A673 (cell line): ENCODE results near the gene ADIPOQ. TPM values are rescaled to one million over a fixed set of nuclear protein-coding genes. Genes with fewer than 3 reads are reported as not detected.

Experiments used
- BruUV-seq: library from RNA; stranded (reverse); fragments of 400-500 nt; replicated peaks from 2 replicates; lab custom pipeline; 2021; lab: Mats Ljungman, UMichigan
- CTCF ChIA-PET: fragments of 300-600 bp; sonication (Branson Sonifier 250); formaldehyde crosslinking; loops from one replicate; lab custom pipeline; 2022; ENCODE audit warnings: antibody characterized with exemption; lab: Charles Lee
- POLR2A ChIA-PET: fragments of 300-600 bp; sonication (Branson Sonifier 250); formaldehyde crosslinking; loops from one replicate; lab custom pipeline; 2022; ENCODE audit warnings: antibody characterized with exemption; ENCODE audit not compliant: low non-redundant PET; lab: Charles Lee
- DNase-seq: peaks from one replicate; pipeline ENCODE4 v3.0.0-alpha.2; 2015; ENCODE audit warnings: low spot score
- H3K27ac ChIP-seq: fragments of 200-600 bp; sonication (generic); 2 replicates; pipeline ENCODE4 v1.5.1; 2016; ENCODE audit warnings: mixed run types, low read depth, mild to moderate bottlenecking, mixed read lengths, antibody characterized with exemption, low read length; ENCODE audit not compliant: poor library complexity, severe bottlenecking
- H3K27me3 ChIP-seq: fragments of 200-600 bp; sonication (generic); replicated peaks from 2 replicates; pipeline ENCODE4 v1.6.1; 2017; ENCODE audit warnings: mixed run types, low read depth, mild to moderate bottlenecking, mixed read lengths, antibody characterized with exemption, low read length; ENCODE audit not compliant: insufficient read depth, poor library complexity
- H3K36me3 ChIP-seq: fragments of 200-600 bp; sonication (generic); 2 replicates; pipeline ENCODE4 v1.6.1; 2016; ENCODE audit warnings: mixed run types, mild to moderate bottlenecking, mixed read lengths, antibody characterized with exemption, low read length; ENCODE audit not compliant: insufficient read depth, poor library complexity, severe bottlenecking
- H3K4me1 ChIP-seq: fragments of 200-600 bp; sonication (generic); 2 replicates; pipeline ENCODE4 v1.6.1; 2017; ENCODE audit warnings: mixed run types, mild to moderate bottlenecking, mixed read lengths, antibody characterized with exemption, low read length; ENCODE audit not compliant: insufficient read depth, poor library complexity, severe bottlenecking
- H3K4me3 ChIP-seq: fragments of 200-600 bp; sonication (generic); 2 replicates; pipeline ENCODE4 v1.5.1; 2016; ENCODE audit warnings: low read depth, mixed run types, mild to moderate bottlenecking, mixed read lengths, low read length; ENCODE audit not compliant: poor library complexity, severe bottlenecking
- H3K9me3 ChIP-seq: fragments of 200-600 bp; sonication (generic); 2 replicates; pipeline ENCODE4 v1.6.1; 2016; ENCODE audit warnings: mixed run types, low read depth, mild to moderate bottlenecking, mixed read lengths, antibody characterized with exemption, low read length; ENCODE audit not compliant: poor library complexity, severe bottlenecking
- EZH2 ChIP-seq: fragments of 200-600 bp; sonication (generic); IDR thresholded peaks from 2 replicates; pipeline ENCODE4 v1.6.1; 2017; ENCODE audit warnings: borderline replicate concordance, low read depth, mild to moderate bottlenecking, mixed read lengths, antibody characterized with exemption, low read length; ENCODE audit not compliant: poor library complexity, severe bottlenecking
- intact Hi-C: fragments of 100-400 bp; cut with micrococcal nuclease; formaldehyde crosslinking; loops from one replicate; pipeline ENCODE4 v1.10.0; 2022; ENCODE audit not compliant: unreplicated experiment
- total RNA-seq: library from RNA; stranded (reverse); gene quantifications from 2 replicates; pipeline ENCODE4 v1.2.3, GENCODE V29; 2021
- TF ChIP-seq, protein P1 (sequence below): fragments of 300-800, 200-600 bp; sonication (generic); conservative IDR thresholded peaks from 2 replicates; pipeline ENCODE4 v1.5.1; 2017; ENCODE audit warnings: low read depth, mild to moderate bottlenecking, antibody characterized with exemption, low read length, moderate library complexity, mixed read lengths

ADIPOQ gene
- total RNA-seq, 1 experiment from 2014 or later = not detected

DNA sequence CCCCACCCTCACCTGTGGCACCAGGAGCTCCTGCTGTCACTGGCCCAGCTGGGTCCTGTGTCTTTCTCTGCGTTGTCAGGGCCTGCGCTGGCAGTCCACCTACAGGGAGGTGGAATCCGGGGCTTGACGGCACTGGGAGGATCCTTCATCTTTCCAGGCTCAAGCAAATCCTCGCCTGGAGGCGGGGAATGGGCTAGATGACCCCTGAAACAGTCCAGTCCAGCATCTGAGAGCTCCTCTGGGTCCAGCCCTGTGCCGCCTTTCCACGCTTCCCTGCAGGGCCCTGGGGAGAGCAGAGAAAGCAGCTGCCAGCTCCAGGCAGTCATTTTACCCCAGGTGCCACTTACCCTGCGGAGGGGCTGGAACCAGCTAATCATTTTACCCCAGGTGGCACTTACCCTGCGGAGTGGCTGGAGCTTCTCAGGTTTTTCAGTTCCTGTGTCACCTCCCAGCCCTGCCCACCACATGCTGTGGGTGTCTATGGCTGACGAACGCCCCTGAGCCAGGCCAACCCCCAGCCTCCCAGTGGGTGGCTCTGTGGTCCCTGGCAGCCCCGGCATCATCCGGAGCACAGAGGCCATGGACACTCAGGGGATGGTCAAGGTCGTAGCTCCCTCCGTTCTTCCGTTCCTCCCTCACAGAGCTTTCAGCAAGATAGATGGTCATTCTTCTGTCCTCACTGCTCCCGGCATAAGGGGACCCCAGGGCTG, 17.9 kb upstream of the ADIPOQ start:
- ChIA-PET POLR2A (no interaction called here), CTCF (interaction anchor here (0.6 kb wide), 1 partner anchor 9 kb away, joined by 7 read pairs; no protein-coding TSS in a partner anchor)
- Histone ChIP-seq H3K27me3 (peaks cover 18% of the 10 kb centered on the region), H3K9me3 (no peaks in the 10 kb centered on the region), H3K36me3 (no peaks in the 10 kb centered on the region), H3K4me1 (peaks cover 19% of the 10 kb centered on the region), H3K27ac (no peak overlapping the region), H3K4me3 (no peak overlapping the region)
- no peak for DNase-seq
- no TSS peak for BruUV-seq
- intact Hi-C loops = no loop called here
- TF ChIP-seq, protein P1, sequence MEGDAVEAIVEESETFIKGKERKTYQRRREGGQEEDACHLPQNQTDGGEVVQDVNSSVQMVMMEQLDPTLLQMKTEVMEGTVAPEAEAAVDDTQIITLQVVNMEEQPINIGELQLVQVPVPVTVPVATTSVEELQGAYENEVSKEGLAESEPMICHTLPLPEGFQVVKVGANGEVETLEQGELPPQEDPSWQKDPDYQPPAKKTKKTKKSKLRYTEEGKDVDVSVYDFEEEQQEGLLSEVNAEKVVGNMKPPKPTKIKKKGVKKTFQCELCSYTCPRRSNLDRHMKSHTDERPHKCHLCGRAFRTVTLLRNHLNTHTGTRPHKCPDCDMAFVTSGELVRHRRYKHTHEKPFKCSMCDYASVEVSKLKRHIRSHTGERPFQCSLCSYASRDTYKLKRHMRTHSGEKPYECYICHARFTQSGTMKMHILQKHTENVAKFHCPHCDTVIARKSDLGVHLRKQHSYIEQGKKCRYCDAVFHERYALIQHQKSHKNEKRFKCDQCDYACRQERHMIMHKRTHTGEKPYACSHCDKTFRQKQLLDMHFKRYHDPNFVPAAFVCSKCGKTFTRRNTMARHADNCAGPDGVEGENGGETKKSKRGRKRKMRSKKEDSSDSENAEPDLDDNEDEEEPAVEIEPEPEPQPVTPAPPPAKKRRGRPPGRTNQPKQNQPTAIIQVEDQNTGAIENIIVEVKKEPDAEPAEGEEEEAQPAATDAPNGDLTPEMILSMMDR = no peak
- no peak for TF ChIP-seq EZH2

DNA sequence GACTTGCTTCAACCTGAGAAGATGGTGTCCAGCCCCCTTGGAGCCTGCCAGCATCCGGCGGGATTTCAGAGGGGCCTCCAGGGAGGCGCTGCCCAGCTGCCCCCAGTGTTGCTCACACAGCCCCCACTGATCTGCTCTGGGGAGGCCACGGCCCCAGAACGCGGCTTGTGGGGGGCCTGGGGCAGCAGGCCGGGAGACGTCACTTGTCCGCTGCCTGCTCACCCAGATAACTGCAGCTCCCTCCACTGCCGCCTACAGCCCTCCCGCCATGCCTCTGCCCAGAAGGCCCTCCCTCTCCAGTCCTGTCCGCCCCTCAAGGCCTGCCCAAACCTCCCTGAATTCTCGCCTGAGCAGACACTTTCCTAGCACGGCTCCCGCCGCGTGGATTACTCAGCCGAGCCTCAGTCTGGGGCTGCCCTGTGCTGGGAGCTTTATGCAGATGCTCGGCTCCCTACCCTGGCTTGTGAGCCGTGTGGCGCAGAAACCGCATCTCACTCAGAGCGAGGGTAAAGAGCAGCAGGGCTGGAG, 17.2 kb upstream of the ADIPOQ start:
- no peak for TF ChIP-seq EZH2
- DNase-seq = peak; percentile 53
- peaks cover 19% of the 10 kb centered on the region for H3K4me1 ChIP-seq
- intact Hi-C loops = no loop called here
- H3K27me3 ChIP-seq = peaks cover 26% of the 10 kb centered on the region
- CTCF ChIA-PET = no interaction called here
- no peaks in the 10 kb centered on the region for H3K9me3 ChIP-seq
- H3K4me3 ChIP-seq = no peak overlapping the region
- no peaks in the 10 kb centered on the region for H3K36me3 ChIP-seq
- H3K27ac ChIP-seq = no peak overlapping the region
- POLR2A ChIA-PET = interaction anchor here (0.7 kb wide), 1 partner anchor 314 kb away, joined by 3 read pairs; no protein-coding TSS in a partner anchor
- BruUV-seq = no TSS peak

DNA sequence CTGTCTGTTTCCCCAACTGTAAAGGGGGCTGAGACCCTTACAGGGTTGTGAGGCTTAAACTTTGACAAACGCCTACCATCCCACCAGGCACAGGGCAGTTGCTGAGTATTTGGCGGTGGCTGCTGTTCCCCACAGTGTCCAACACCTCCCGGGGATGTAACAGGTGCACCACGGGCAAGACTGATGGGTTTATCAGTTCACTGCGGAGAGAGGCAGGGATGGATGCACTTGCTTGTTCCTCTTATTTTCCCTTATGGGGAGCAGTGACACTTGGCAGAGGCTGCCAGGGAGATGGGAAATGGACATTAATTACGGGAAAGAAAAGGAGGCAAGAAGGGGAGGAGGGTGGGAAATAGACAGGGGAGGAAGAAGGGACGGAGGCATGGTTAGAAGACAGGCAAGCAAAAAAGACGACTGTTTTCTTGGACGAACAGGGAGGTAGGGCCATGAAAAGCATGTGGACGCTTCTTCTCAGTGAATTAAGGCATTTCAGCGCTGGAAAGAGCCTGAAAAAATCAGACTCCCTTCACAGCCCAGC, 16.6 kb upstream of the ADIPOQ start:
- peaks cover 32% of the 10 kb centered on the region for H3K27me3 ChIP-seq
- no peaks in the 10 kb centered on the region for H3K36me3 ChIP-seq
- ChIA-PET CTCF (no interaction called here), POLR2A (interaction anchor here (0.7 kb wide), 1 partner anchor 314 kb away, joined by 3 read pairs; no protein-coding TSS in a partner anchor)
- TF ChIP-seq, protein P1 = no peak
- no peak for TF ChIP-seq EZH2
- intact Hi-C loops = no loop called here
- H3K4me1 ChIP-seq = peaks cover 19% of the 10 kb centered on the region
- no TSS peak for BruUV-seq
- H3K27ac ChIP-seq = no peak overlapping the region
- no peaks in the 10 kb centered on the region for H3K9me3 ChIP-seq
- H3K4me3 ChIP-seq = peak overlapping the region; percentile 73
- DNase-seq = no peak
